WTC11 (cell line): ENCODE data around the gene PGM2.

ENCODE experiments used
- TCF7 ChIP-seq: sonication (generic); formaldehyde crosslinking; IDR thresholded peaks from 2 replicates; pipeline ENCODE4 v1.8.0; 2022; ENCODE audit warnings: mild to moderate bottlenecking, low read depth, missing genetic modification reagents, moderate library complexity
- TF ChIP-seq, protein P1 (sequence below): sonication (generic); formaldehyde crosslinking; IDR thresholded peaks from 2 replicates; pipeline ENCODE4 v1.8.0; 2023; ENCODE audit warnings: missing genetic modification reagents

DNA sequence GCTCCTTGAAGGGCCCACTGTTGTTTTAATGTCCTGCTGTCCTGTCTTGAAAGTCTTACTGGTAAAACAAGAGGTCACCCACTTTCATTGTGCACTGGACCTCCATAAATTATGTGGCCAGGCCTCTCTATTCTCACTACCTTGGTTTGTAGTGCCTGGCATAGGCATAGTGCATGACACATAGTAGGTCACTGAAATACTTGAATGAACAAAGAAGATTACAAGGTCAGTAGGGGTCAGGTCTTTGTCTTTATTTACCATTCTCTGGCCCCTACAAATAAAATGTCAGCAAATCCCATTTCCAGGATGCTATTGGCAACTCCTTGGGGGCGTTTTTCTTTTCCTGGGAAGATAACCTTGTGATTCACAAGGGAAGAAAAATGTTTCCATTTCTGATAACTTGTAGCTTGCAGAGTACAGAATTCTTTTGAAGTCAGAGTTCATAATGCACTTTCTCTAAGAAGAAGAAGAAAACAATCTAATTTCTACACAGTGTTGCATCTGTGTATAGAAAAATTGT is 1.4 kb downstream of the PGM2 start:
- TF ChIP-seq, protein P1, sequence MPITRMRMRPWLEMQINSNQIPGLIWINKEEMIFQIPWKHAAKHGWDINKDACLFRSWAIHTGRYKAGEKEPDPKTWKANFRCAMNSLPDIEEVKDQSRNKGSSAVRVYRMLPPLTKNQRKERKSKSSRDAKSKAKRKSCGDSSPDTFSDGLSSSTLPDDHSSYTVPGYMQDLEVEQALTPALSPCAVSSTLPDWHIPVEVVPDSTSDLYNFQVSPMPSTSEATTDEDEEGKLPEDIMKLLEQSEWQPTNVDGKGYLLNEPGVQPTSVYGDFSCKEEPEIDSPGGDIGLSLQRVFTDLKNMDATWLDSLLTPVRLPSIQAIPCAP (CRISPR knock-in tag) = no peak
- no peak for TF ChIP-seq TCF7 (CRISPR knock-in tag)
